ENCODE measurements around the gene MGRN1.

GRCh38 chr16:4681471-4682083, 57.0 kb downstream of the MGRN1 start:
- TF ChIP-seq, protein P1, sequence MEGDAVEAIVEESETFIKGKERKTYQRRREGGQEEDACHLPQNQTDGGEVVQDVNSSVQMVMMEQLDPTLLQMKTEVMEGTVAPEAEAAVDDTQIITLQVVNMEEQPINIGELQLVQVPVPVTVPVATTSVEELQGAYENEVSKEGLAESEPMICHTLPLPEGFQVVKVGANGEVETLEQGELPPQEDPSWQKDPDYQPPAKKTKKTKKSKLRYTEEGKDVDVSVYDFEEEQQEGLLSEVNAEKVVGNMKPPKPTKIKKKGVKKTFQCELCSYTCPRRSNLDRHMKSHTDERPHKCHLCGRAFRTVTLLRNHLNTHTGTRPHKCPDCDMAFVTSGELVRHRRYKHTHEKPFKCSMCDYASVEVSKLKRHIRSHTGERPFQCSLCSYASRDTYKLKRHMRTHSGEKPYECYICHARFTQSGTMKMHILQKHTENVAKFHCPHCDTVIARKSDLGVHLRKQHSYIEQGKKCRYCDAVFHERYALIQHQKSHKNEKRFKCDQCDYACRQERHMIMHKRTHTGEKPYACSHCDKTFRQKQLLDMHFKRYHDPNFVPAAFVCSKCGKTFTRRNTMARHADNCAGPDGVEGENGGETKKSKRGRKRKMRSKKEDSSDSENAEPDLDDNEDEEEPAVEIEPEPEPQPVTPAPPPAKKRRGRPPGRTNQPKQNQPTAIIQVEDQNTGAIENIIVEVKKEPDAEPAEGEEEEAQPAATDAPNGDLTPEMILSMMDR (IDR thresholded peaks at IDR 0.05): no peak
- TF ChIP-seq POLR2A (IDR thresholded peaks at IDR 0.05) (no peak), POLR2AphosphoS5 (IDR thresholded peaks at IDR 0.05) (no peak)
